Psoas muscle (tissue), 8 donors: ENCODE results near the gene PRR12. TPM values are rescaled to one million over a fixed set of nuclear protein-coding genes. Genes with fewer than 3 reads are reported as not detected.
"Not testable (repeated sequence)": the region's sequence is repeated elsewhere in the genome, so short reads cannot be mapped to it uniquely, and the experiment has no call there.

Source experiments
- ATAC-seq, 4 donors: fragments of 200-7000 bp; cut with Tn5 transposase; one replicate each; pipeline ENCODE4 v1.9.1; 2020; ENCODE audit warnings: moderate library complexity in 3 of 4, mild to moderate bottlenecking in 2 of 4
- DNase-seq, 2 donors: peaks; one replicate each; pipeline ENCODE4 v3.0.0-alpha.2; 2020
- H3K27ac ChIP-seq: fragments of 200-600 bp; one replicate; pipeline ENCODE4 v1.8.0; 2022
- H3K27me3 ChIP-seq, 3 donors: fragments of 200-600 bp in 1 of 3; one replicate each; pipeline versions ENCODE4 v1.6.1 to v1.8.0; 2013 to 2022; ENCODE audit warnings: low read length in 2 of 3, mild to moderate bottlenecking in 2 of 3, moderate library complexity in 1 of 3; ENCODE audit not compliant: insufficient read depth in 3 of 3
- H3K36me3 ChIP-seq, 2 donors: fragments of 200-600 bp in 1 of 2; one replicate each; pipeline versions ENCODE4 v1.6.1 to v1.8.0; 2013 to 2022; ENCODE audit warnings: low read depth in 1 of 2, mild to moderate bottlenecking in 1 of 2, moderate library complexity in 1 of 2; ENCODE audit not compliant: insufficient read depth in 1 of 2
- H3K4me1 ChIP-seq: fragments of 200-600 bp; one replicate; pipeline ENCODE4 v1.8.0; 2022
- H3K4me3 ChIP-seq: fragments of 200-600 bp; one replicate; pipeline ENCODE4 v1.8.0; 2022; ENCODE audit warnings: mild to moderate bottlenecking
- H3K9me3 ChIP-seq: fragments of 200-600 bp; one replicate; pipeline ENCODE4 v1.8.0; 2022
- CTCF ChIP-seq: fragments of 200-600 bp; IDR thresholded peaks from one replicate; pipeline ENCODE4 v1.8.0; 2022; ENCODE audit warnings: antibody characterized with exemption
- WGBS, 3 donors: extraction: QIAGEN DNeasy Blood & Tissue Kit; methylation state at CpG; one replicate each; pipeline versions ENCODE4 v1.1.6 to v1.1.7; 2013; 5-methylcytosine and 5-hydroxymethylcytosine counted together
- intact Hi-C, 2 donors: fragments of 100-400 bp; cut with DNase I; formaldehyde crosslinking; loops; one replicate each; pipeline versions ENCODE4 v1.11.0 to v1.14.2; 2022
- polyA plus RNA-seq, 3 donors: library from polyadenylated mRNA; stranded (reverse); fragments of 200-250 nt; gene quantifications; one replicate each; pipeline ENCODE4 v1.2.3, GENCODE V29; 2013
- total RNA-seq, 4 donors: library from RNA; stranded (reverse); fragmentation: NEBNext Ultra II Directional in 2 of 4; extraction: Animal tissue kit (Norgen Biotek cat#: 25700) in 2 of 4; gene quantifications; one replicate each; pipeline versions ENCODE4 v1.2.1 to v1.2.4, GENCODE V29; 2021 to 2023
- donor health status: healthy with polysubstance abuse.
- donor health status: DM: no; HTN: no; CAD: no; lungs with moderate emphysema.
- donor health status: Bipolar disorder and iron deficiency.
- donor health status: healthy.
- donor health status: DM: yes; HTN: yes; CAD: no.
- donor health status: DM: no; HTN: no; CAD: no.
- donor health status: DM: no; HTN: no; CAD: no.
- donor health status: DM: yes; HTN: yes; CAD: no.

PRR12 gene
- total and polyA plus RNA-seq, 7 donors = 2.3 to 15.1 (median 7.1) TPM

GRCh38 chr19:49615861-49616260, 24.9 kb downstream of the PRR12 start:
- H3K36me3 ChIP-seq = peaks cover 0 to 51% of the 10 kb centered on the region in 2 donors

GRCh38 chr19:49616532-49616931, 25.6 kb downstream of the PRR12 start:
- peaks cover 0 to 55% of the 10 kb centered on the region in 2 donors for H3K36me3 ChIP-seq
- H3K27me3 ChIP-seq = no peaks in the 10 kb centered on the region
- no peak for DNase-seq

More at GRCh38 chr19:49615861-49616260, 24.9 kb downstream of the PRR12 start:
- WGBS, 3 donors = 95 to 96% (median 95%) methylated on average over 21 to 23 of the region's 23 CpGs
- intact Hi-C loops = no loop called here
- Histone ChIP-seq H3K27ac (no peak overlapping the region), H3K9me3 (no peaks in the 10 kb centered on the region), H3K4me3 (no peak overlapping the region), H3K4me1 (peaks cover 7% of the 10 kb centered on the region), H3K27me3 (no peaks in the 10 kb centered on the region)
- ATAC-seq = no peak
- no peak for TF ChIP-seq CTCF
- no peak for DNase-seq

DNA sequence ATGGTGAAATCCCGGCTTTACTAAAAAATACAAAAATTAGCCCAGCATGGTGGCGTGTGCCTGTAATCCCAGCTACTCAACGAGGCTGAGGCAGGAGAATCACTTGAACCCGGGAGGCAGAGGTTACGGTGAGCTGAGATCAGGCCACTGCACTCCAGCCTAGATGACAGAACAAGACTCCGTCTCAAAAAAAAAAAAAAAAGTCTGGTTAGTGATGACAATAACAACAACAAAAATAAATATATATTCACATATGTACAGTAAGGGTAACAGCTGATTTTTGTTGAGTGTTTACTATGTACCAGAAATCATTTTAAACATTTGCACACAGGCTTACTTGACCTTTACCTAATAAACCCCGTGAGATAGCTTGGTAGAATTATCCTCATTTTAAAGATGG, 26.0 kb downstream of the PRR12 start:
- Histone ChIP-seq H3K36me3 (peaks cover 0 to 59% of the 10 kb centered on the region in 2 donors), H3K4me3 (no peak overlapping the region), H3K4me1 (peaks cover 7% of the 10 kb centered on the region), H3K27ac (no peak overlapping the region), H3K9me3 (no peaks in the 10 kb centered on the region), H3K27me3 (no peaks in the 10 kb centered on the region)
- DNase-seq (no peak), ATAC-seq (no peak)
- TF ChIP-seq CTCF = no peak
- intact Hi-C loops = no loop called here
- WGBS, 3 donors = 91 to 97% (median 96%) methylated on average over 7 of the region's 7 CpGs

More at GRCh38 chr19:49616532-49616931, 25.6 kb downstream of the PRR12 start:
- Histone ChIP-seq H3K9me3 (no peaks in the 10 kb centered on the region), H3K4me1 (peaks cover 7% of the 10 kb centered on the region), H3K27ac (no peak overlapping the region), H3K4me3 (no peak overlapping the region)
- WGBS, 3 donors = 95 to 100% (median 97%) methylated on average over 7 of the region's 7 CpGs
- intact Hi-C loops = no loop called here
- no peak for ATAC-seq
- TF ChIP-seq CTCF = no peak

DNA sequence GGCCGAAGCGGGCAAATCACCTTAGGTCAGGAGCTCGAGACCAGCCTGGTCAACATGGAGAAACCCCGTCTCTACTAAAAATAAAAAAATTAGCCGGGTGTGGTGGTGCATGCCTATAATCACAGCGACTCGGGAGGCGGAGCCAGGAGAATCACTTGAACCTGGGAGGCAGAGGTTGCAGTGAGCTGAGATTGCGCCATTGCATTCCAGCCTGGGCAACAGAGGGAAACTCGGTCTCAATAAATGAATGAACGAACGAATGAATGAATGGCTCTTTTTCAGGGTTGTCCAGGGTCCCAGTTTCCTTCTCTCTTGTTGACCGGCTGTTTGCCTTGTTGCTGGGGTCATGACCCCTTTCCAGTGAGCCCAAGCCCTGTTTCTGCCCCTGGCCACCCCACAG, 26.9 kb downstream of the PRR12 start:
- H3K36me3 ChIP-seq = peaks cover 0 to 62% of the 10 kb centered on the region in 2 donors
- 89 to 95% (median 90%) methylated on average over 13 of the region's 13 CpGs for WGBS, 3 donors
- H3K9me3 ChIP-seq, intact Hi-C loops, H3K4me1 ChIP-seq, DNase-seq, ATAC-seq, H3K27ac ChIP-seq, H3K4me3 ChIP-seq, H3K27me3 ChIP-seq: not testable (repeated sequence)

DNA sequence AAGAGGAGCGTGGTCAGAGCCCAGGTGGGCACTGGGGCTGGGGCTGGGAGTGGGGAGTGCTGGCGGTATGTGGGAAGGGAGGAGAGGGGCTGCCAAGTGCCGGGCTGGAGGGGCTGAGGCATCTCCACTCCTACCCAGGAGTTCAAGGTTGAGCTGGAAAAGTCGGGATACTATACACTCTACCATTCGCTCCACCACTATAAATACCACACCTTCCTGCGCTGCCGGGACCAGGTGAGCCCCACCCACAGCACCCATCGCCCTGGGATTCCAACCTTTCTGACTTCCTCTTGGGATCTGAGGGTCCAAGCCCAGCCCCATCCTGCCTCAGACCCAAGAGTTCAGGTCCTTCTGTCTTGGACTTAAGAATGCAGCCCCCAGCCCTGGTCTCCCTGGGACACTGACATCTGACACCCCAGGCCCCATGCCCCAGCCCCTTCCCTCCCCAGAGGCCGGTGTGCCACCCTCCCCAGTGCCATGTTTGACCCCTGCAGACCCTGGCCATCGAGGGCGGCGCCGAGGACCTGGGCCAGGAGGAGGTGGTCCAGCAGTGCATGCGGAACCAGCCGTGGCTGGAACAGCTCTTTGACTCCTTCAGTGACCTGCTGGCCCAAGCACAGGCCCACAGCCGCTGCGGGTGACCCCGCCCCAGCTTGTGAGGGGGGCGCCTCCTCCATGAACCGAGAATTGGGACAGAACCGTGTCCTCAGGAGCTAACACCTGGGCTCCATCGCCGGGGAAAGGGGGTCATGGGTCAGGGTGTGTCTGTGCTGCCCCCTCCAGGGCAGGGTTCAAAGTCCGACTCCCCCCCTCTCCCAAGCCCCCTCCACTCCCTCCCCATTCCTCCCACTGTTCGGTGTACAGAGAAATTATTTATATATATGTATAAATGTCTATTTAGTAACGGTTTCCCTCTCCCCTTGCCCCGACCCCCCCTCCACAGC, 34.3 kb downstream of the PRR12 start:
- no peak for TF ChIP-seq CTCF
- Histone ChIP-seq H3K27me3 (no peaks in the 10 kb centered on the region), H3K36me3 (peaks cover 0 to 35% of the 10 kb centered on the region in 2 donors), H3K27ac (no peak overlapping the region), H3K4me3 (no peak overlapping the region), H3K4me1 (no peaks in the 10 kb centered on the region), H3K9me3 (no peaks in the 10 kb centered on the region)
- intact Hi-C loops = no loop called here
- WGBS, 3 donors = 82 to 87% (median 83%) methylated on average over 25 to 27 of the region's 27 CpGs
- ATAC-seq = peak in 1 of 4 donors; percentile 26
- no peak for DNase-seq
